Esophagus squamous epithelium (tissue), 5 donors: Measurements from ENCODE around the gene ARHGAP28. TPM values are rescaled to one million over a fixed set of nuclear protein-coding genes. Genes with fewer than 3 reads are reported as not detected.

Experiments used
- DNase-seq: peaks from one replicate; lab custom pipeline; 2025; lab: John Stamatoyannopoulos, UW
- H3K27ac ChIP-seq, 4 donors: fragments of 200-600 bp; sonication (generic); one replicate each; pipeline ENCODE4 v1.5.1; 2016 to 2019; ENCODE audit warnings: mild to moderate bottlenecking in 1 of 4
- H3K27me3 ChIP-seq, 4 donors: fragments of 200-600 bp; sonication (generic); 1 replicate in 3 of 4; 2 replicates in 1 of 4; pipeline versions ENCODE4 v1.5.1 to v1.6.0; 2017 to 2021; ENCODE audit warnings: antibody characterized with exemption in 1 of 4
- H3K36me3 ChIP-seq, 3 donors: fragments of 200-600 bp; sonication (generic); one replicate each; pipeline ENCODE4 v1.5.1; 2016 to 2019
- H3K4me1 ChIP-seq, 3 donors: fragments of 200-600 bp; sonication (generic); one replicate each; pipeline ENCODE4 v1.5.1; 2017 to 2019
- H3K4me3 ChIP-seq, 4 donors: fragments of 200-600 bp; sonication (generic); 1 replicate in 3 of 4; 2 replicates in 1 of 4; pipeline ENCODE4 v1.5.1; 2016 to 2019; ENCODE audit warnings: mild to moderate bottlenecking in 2 of 4, moderate library complexity in 1 of 4
- H3K9me3 ChIP-seq, 3 donors: fragments of 200-600 bp; sonication (generic); one replicate each; pipeline ENCODE4 v1.5.1; 2016 to 2019
- POLR2A ChIP-seq, 4 donors: fragments of 450-650 bp; IDR thresholded peaks; one replicate each; pipeline ENCODE4 v1.6.1; 2017; ENCODE audit warnings: antibody characterized with exemption in 4 of 4, mild to moderate bottlenecking in 4 of 4, moderate library complexity in 3 of 4
- WGBS, 2 donors: methylation state at CpG; one replicate each; pipeline ENCODE4 v1.1.5; 2018; 5-methylcytosine and 5-hydroxymethylcytosine counted together
- intact Hi-C: fragments of 100-400 bp; cut with DNase I; formaldehyde crosslinking; loops from one replicate; pipeline ENCODE4 v1.15.0; 2022
- total RNA-seq, 4 donors: library from RNA; depleted of rRNA; stranded (reverse); fragments of >200 nt; gene quantifications; one replicate each; pipeline ENCODE4 v1.1.0, GENCODE V29; 2016
- TF ChIP-seq, protein P1 (sequence below), 6 experiments: fragments of 450-650 bp in 4 of 6; fragments of 200-600 bp in 2 of 6; sonication (generic) in 2 of 6; IDR thresholded peaks; one replicate each; pipeline ENCODE4 v1.5.1; 2016 to 2019; ENCODE audit warnings: antibody characterized with exemption in 6 of 6, mild to moderate bottlenecking in 4 of 6, moderate library complexity in 4 of 6
- donor health status: DM: yes; HTN: yes; CAD: no.

ARHGAP28 gene
- total RNA-seq, 4 donors from 2014 or later = 1.2 to 4.8 (median 3.4) TPM

DNA sequence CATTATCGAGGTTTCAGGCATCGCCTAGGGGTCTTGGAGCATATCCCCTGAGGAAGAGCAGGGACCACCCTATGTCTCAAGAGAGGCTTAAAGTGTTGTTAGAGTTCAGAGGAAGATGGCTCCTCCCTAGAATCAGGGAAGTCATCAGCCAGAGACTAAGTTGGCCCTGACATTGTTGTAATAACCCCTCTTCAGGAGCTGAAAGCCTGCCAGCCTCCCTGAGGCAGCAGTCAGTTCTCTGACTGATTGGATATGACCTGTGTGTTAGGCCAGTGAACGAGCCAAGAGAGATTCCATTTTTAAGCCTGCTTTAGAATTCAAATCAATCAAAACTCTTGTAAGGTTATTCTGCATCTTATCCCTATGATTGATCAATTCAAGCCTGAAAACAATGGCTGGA, 34.9 kb downstream of the ARHGAP28 start:
- DNase-seq = no peak
- intact Hi-C loops = no loop called here
- 52 to 53% methylated on average over 2 to 3 of the region's 3 CpGs for WGBS, 2 donors

DNA sequence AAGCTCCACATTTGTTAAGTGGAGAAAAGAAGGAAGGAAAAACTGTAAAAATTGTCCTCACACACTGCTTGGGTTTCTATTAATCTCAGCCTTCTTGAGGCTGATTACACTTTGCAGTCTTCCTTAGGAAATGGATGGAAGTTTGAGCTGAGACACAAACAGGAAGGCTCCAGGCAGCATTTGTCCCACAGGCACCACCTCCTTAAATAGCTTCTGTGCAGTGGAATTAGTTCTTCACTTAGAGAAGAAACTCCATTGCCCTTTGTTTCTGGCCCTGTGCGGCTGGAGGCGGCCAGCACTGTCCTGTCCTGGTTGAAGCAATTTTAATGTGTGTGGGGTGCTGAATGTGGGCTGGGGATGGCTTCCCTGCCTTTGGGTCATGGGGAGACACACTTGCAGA, 44.3 kb downstream of the ARHGAP28 start:
- H3K36me3 ChIP-seq = no peaks in the 10 kb centered on the region
- peaks cover 0 to 12% (median 2%) of the 10 kb centered on the region in 3 donors for H3K4me1 ChIP-seq
- H3K27ac ChIP-seq = peak overlapping the region in 2 of 4 donors; percentile 27 to 39
- H3K27me3 ChIP-seq = no peaks in the 10 kb centered on the region
- no peak overlapping the region for H3K4me3 ChIP-seq
- intact Hi-C loops = no loop called here
- DNase-seq = no peak
- no peaks in the 10 kb centered on the region for H3K9me3 ChIP-seq
- no peak for TF ChIP-seq POLR2A (IDR thresholded peaks at IDR 0.05)
- TF ChIP-seq, protein P1, sequence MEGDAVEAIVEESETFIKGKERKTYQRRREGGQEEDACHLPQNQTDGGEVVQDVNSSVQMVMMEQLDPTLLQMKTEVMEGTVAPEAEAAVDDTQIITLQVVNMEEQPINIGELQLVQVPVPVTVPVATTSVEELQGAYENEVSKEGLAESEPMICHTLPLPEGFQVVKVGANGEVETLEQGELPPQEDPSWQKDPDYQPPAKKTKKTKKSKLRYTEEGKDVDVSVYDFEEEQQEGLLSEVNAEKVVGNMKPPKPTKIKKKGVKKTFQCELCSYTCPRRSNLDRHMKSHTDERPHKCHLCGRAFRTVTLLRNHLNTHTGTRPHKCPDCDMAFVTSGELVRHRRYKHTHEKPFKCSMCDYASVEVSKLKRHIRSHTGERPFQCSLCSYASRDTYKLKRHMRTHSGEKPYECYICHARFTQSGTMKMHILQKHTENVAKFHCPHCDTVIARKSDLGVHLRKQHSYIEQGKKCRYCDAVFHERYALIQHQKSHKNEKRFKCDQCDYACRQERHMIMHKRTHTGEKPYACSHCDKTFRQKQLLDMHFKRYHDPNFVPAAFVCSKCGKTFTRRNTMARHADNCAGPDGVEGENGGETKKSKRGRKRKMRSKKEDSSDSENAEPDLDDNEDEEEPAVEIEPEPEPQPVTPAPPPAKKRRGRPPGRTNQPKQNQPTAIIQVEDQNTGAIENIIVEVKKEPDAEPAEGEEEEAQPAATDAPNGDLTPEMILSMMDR (IDR thresholded peaks at IDR 0.05) = no peak
- WGBS, 2 donors = 63 to 72% methylated on average over 2 of the region's 2 CpGs

More for the DNA sequence above, 34.9 kb downstream of the ARHGAP28 start:
- Histone ChIP-seq H3K4me3 (no peak overlapping the region), H3K36me3 (no peaks in the 10 kb centered on the region), H3K27me3 (no peaks in the 10 kb centered on the region), H3K27ac (peak overlapping the region in 3 of 4 donors; percentile 38 to 52 (median 48)), H3K4me1 (no peaks in the 10 kb centered on the region), H3K9me3 (no peaks in the 10 kb centered on the region)
- TF ChIP-seq, protein P1 (IDR thresholded peaks at IDR 0.05) = no peak
- TF ChIP-seq POLR2A (IDR thresholded peaks at IDR 0.05) = no peak

DNA sequence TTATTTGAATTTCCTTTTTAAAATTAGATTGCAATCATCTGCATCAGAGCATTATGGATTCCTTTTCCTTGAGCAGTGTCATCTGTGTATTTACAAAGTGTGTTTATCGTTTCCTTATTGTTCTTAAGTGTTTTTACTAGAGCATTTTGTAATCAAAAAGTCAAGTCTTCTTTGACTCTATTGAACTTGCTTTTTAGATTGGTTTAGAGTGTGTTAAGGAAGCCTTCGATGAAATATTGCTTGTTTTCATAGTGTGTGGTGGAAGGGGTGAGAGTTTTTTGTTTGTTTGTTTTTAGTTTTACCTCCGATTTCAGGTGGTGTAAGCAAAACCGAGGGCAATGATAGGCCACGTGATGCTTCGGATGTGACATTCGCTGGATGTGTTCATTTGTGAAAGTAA, 45.7 kb downstream of the ARHGAP28 start:
- intact Hi-C loops = no loop called here
- TF ChIP-seq, protein P1 (IDR thresholded peaks at IDR 0.05) = no peak
- no peak for TF ChIP-seq POLR2A (IDR thresholded peaks at IDR 0.05)
- Histone ChIP-seq H3K27ac (peak overlapping the region in 1 of 4 donors; percentile 63), H3K27me3 (no peaks in the 10 kb centered on the region), H3K4me1 (peaks cover 0 to 12% (median 2%) of the 10 kb centered on the region in 3 donors), H3K9me3 (no peaks in the 10 kb centered on the region), H3K4me3 (no peak overlapping the region), H3K36me3 (no peaks in the 10 kb centered on the region)
- WGBS, 2 donors = 71 to 79% methylated on average over 7 of the region's 7 CpGs
- no peak for DNase-seq

DNA sequence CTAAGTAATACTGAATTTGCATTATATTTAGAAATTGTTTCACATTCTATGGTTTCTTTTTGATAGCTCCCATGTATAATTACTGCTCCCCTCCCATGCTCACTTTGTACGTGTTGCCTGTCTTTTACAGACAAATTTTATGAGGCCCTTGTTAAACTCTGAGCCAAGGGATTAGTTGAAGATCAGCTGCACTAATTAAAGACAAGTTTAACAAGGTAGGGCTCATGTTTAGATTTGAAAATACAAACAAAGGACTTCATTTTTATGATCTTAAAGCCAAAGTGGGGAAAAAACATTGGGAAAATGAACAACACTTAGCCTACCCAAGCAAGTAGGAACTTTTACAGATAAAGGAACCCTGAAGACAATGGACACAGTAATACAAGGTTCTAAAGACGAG, 46.2 kb downstream of the ARHGAP28 start:
- H3K4me3 ChIP-seq = peak overlapping the region in 1 of 4 donors; percentile 8
- H3K4me1 ChIP-seq = peaks cover 0 to 12% (median 2%) of the 10 kb centered on the region in 3 donors
- intact Hi-C loops = no loop called here
- H3K27ac ChIP-seq = peak overlapping the region in 3 of 4 donors; percentile 11 to 63 (median 52)
- H3K36me3 ChIP-seq = no peaks in the 10 kb centered on the region
- 34 to 37% methylated on average over 2 of the region's 2 CpGs for WGBS, 2 donors
- no peak for TF ChIP-seq POLR2A (IDR thresholded peaks at IDR 0.05)
- TF ChIP-seq, protein P1 (IDR thresholded peaks at IDR 0.05) = no peak
- H3K9me3 ChIP-seq = no peaks in the 10 kb centered on the region
- DNase-seq = no peak
- no peaks in the 10 kb centered on the region for H3K27me3 ChIP-seq

DNA sequence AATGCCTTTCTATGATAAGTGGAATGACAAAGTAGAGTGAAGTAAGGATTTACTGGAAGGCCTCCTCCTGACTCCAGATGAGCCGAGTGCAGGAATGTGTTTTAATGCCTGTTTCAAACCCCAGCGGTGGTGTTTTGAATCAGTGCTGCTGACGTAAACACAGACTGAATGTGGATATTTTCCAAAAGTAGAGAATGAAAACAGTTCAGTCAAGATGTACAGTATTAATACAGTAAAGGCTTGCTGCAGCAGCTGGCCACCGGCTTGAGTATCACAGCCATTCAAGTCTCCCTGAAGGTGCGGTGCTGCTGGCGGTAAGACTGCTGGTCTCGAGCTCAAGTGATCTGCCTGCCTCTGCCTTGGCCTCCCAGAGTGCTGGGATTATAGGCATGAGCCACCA, 46.7 kb downstream of the ARHGAP28 start:
- no peak for DNase-seq
- TF ChIP-seq POLR2A (IDR thresholded peaks at IDR 0.05) = no peak
- TF ChIP-seq, protein P1 (IDR thresholded peaks at IDR 0.05) = no peak
- Histone ChIP-seq H3K27me3 (no peaks in the 10 kb centered on the region), H3K27ac (peak overlapping the region in 3 of 4 donors; percentile 11 to 63 (median 52)), H3K9me3 (no peaks in the 10 kb centered on the region), H3K4me1 (peaks cover 3 to 16% (median 7%) of the 10 kb centered on the region in 3 donors), H3K4me3 (peak overlapping the region in 1 of 4 donors; percentile 8), H3K36me3 (no peaks in the 10 kb centered on the region)
- intact Hi-C loops = no loop called here
- 59 to 70% methylated on average over 7 of the region's 7 CpGs for WGBS, 2 donors
